HG02840 (cell line): Measurements from ENCODE around the gene CELA3B.
"Not testable (repeated sequence)": the region's sequence is repeated elsewhere in the genome, so short reads cannot be mapped to it uniquely, and the experiment has no call there.

Experiments
- ATAC-seq: cut with Tn5 transposase; IDR thresholded peaks from one replicate; pipeline ENCODE4 v1.9.1; 2021; ENCODE audit warnings: mild to moderate bottlenecking, moderate library complexity, moderate number of reproducible peaks; ENCODE audit not compliant: unreplicated experiment, low FRiP score

Gene CELA3B

DNA sequence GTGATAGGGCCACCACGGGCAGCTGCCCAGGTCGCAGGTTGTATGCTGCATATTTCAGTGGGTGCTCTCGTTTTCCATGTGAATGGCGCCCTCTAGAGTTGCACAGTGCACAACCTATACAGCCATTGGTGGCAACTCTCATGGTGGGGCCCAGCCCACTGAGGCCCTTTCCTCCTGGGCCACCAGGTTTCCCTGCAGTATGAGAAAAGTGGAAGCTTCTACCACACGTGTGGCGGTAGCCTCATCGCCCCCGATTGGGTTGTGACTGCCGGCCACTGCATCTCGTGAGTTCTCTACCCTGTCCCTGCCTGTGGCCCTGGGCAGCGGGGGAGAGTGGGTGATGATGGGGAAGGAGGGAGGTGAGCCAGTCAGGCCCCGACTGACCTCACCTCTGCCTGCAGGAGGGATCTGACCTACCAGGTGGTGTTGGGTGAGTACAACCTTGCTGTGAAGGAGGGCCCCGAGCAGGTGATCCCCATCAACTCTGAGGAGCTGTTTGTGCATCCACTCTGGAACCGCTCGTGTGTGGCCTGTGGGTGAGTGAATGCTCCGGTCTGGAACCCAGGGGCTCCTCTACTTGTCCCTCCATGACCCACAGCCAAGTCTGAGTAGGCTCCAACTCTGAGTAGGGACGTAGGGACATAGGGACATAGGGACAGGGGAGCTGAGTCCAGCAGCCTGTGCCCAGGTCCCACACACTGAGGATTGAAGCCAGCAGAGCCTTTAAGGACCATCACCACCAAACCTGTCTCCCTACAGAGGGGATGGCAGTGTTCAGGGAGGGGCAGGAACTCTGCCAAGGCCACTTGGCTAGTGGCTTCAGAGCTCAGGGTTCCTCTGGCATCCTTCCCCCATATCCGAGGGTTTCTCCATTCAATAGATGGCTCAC, 28.7 kb downstream of the CELA3B start:
- ATAC-seq: not testable (repeated sequence)

- not testable (repeated sequence) for ATAC-seq
Measured at GRCh38 chr1:22006736-22007135, 29.9 kb downstream of the CELA3B start.

GRCh38 chr1:22007262-22007661, 30.4 kb downstream of the CELA3B start:
- not testable (repeated sequence) for ATAC-seq

DNA sequence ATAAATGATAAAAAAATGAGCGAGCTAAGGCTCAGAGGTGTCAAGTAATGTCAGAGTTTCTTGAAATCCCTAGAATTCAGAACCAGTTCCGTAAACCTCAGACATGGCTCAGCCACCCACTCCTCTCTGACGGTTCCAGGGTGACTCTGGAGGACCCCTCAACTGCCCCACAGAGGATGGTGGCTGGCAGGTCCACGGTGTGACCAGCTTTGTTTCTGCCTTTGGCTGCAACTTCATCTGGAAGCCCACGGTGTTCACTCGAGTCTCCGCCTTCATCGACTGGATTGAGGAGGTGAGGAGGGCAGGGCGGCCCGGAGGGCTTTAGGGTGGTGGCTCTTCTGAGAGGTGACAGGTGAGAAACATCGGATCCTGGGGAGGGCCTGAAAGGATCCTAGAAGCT, 32.7 kb downstream of the CELA3B start:
- ATAC-seq: not testable (repeated sequence)

GRCh38 chr1:22012752-22013151, 35.9 kb downstream of the CELA3B start:
- not testable (repeated sequence) for ATAC-seq

GRCh38 chr1:22014575-22015206, 37.9 kb downstream of the CELA3B start:
- not testable (repeated sequence) for ATAC-seq

- ATAC-seq: no peak
Measured at GRCh38 chr1:22018583-22019559, 42.0 kb downstream of the CELA3B start.

DNA sequence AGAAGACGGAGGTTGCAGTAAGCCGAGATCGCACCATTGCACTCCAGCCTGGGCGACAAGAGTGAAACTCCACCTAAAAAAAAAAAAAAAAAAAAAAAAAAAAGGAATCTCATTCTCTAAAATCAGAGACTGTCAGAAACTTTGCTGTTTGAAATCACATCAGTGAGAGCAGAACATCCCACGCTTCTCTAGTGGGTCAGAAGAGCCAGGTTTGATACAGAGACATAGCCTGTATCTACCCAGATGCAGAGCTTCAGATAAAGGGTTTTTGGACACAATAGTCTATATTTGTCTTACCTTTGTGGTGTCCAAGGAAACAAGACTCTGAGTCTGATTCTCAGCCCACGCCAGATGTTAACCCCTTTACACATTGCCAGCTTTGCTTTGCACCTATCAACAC, 44.2 kb downstream of the CELA3B start:
- ATAC-seq: no peak

- peak; percentile 35 for ATAC-seq
Measured at GRCh38 chr1:22024485-22025367, 47.9 kb downstream of the CELA3B start.

GRCh38 chr1:22025368-22026155, 48.7 kb downstream of the CELA3B start:
- peak; percentile 76 for ATAC-seq

GRCh38 chr1:22026924-22027289, 50.1 kb downstream of the CELA3B start:
- ATAC-seq: no peak

DNA sequence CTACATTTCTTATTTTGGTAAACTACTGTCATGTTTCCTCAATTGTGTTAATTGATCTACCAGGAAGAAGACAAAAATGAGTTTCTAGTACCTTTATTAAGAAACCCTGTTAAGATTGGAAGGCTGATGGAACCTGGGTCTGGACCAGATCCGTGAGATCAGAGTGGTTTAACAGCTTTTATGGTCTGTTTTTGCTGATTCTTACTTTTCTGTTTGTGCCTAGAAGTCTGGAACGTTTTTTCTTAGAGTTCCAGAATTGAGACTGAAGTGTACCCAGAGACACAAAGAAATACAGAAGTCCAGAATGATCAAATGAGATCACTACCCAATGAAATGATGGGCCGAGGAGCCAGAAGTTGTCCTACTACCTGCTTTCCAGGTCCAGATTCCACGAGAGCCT, 53.2 kb downstream of the CELA3B start:
- ATAC-seq: no peak

DNA sequence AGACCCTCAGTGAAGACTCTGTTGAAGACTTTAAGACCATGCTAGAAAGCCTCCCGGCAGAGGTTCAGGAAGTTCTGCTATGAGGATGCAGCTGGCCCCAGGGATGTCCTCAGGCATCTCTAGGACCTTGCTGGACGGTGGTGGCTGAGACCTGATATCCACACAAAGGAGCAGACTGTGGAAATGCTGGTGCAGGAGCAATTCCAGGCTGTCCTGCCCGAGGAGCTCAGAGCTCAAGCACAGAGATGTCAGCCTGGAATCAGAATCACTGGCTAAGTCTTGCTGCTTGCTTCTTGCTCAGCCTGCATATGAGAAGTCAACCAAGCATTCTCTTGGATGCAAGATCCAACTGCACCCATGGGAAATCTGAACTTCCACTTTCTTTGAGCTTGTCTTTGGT, 53.7 kb downstream of the CELA3B start:
- ATAC-seq: no peak

- no peak for ATAC-seq
Measured at GRCh38 chr1:22031214-22031962, 54.6 kb downstream of the CELA3B start.

DNA sequence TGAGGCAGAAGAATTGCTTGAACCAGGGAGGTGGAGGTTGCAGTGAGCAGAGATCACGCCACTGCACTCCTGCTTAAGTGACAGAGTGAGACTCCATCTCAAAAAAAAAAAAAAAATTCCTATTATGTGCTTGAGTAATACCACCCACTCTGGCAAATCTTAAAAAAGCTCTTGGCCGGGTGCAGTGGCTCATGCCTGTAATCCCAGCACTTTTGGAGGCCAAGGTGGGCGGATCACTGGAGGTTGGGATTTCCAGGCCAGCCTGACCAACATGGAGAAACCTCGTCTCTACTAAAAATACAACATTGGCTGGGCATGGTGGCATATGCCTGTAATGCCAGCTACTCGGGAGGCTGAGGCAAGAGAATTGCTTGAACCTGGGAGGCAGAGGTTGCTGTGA, 58.0 kb downstream of the CELA3B start:
- ATAC-seq: not testable (repeated sequence)

DNA sequence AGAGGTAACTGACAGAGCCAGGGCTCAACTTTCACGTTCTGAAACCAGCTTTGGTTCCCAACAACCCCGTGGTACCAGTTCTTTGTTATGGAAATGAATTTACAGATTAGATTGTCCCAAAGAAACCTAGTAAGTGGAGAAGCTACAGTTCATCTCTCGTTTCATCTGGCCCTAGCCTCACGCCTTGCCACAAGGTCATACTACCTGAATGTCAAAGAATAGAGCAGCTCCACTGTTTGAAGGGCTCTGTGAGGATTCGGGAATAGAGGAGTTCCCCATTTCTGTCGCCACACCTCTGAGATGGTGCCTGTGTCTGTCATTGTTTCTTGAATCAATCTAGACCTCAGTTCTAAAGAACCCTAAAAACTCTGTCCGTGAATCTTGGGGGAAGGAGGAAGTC, 60.7 kb downstream of the CELA3B start:
- no peak for ATAC-seq

GRCh38 chr1:22038036-22038435, 61.2 kb downstream of the CELA3B start:
- no peak for ATAC-seq
